Erythroblast (primary cell): ENCODE results near the gene ZMIZ1.

Experiments used
- GATA1 ChIP-seq: IDR thresholded peaks from 2 replicates; pipeline ENCODE4 v1.6.1; 2011; ENCODE audit warnings: low read depth, mild to moderate bottlenecking, control low read depth, low read length, moderate library complexity
- POLR2A ChIP-seq: IDR thresholded peaks from 2 replicates; pipeline ENCODE4 v1.6.1; 2011; ENCODE audit warnings: mild to moderate bottlenecking, low read length

- no peak for TF ChIP-seq POLR2A
- no peak for TF ChIP-seq GATA1
These were observed 16.3 kb downstream of the ZMIZ1 start for GRCh38 chr10:79084972-79085597.
